GM21360 (cell line): ENCODE data around the gene SRP68.

ENCODE experiments used
- ATAC-seq: cut with Tn5 transposase; IDR thresholded peaks from one replicate; pipeline ENCODE4 v1.9.1; 2021; ENCODE audit warnings: mild to moderate bottlenecking, moderate library complexity; ENCODE audit not compliant: unreplicated experiment

The SRP68 gene

DNA sequence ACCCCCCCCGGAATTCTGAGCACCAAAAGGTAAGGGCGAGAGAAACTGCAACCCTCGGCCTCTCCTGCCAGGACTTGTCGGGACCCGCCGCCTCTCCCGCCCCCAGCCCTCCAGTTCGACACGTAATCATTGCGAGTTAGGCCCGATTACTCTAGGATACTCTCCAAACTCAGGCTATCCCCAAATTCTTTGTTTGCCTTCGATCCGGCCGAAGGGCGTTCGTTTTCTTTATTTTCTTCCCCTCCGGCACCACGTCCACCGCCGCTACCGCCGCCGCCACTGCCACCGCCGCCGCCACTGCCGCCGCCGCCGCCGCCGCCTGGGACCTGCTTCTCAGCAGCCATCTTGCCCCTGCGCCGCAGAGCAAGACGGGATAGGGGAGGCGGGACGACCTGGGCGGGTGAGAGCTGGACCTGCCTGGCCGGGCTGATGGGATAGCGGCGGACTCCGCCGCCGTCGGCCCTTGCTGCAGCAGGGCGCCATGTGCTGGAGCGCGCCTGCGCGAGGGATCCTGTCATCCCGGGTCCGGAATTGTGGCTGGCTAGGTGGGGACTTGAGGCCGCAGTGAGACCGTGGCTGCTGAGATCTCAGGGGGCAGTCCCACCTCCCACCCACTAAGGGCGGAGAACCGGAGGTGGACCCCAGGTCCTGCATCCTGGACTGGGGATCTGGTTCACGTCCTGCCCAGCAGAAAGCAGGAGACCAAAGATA lies at the start of gene SRP68:
TSS of gene SRP68 (minus strand) at position 370 of the 711 bp plus-strand sequence. CDS start at position 344, 26 bp downstream.
- peak; percentile 67 for ATAC-seq

DNA sequence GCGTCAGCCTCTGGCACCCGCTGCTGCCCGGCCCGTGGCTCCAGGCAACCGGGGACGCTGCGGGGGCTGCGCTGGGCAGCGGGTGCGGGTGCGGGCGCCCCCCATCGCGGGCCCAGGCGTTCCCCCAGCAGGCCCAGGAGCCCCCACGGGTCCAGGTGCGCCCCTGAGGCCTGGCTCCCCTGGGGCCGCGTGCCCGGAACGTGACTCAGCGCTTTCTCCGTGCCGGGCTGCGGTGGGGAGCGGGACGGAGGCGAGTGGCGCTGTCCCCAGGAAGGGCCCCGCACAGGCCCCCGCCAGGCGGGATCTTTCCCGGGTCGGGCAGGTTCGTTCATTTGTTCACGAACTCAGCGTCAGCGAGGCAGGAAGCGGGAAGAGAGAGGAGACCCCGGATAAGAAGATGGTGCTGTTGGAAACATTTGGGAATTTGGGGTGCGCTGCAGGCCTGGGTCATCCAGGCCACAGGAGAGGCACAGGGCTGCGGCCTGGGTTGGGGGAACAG lies 49.7 kb upstream of the SRP68 start:
- ATAC-seq, result no peak

DNA sequence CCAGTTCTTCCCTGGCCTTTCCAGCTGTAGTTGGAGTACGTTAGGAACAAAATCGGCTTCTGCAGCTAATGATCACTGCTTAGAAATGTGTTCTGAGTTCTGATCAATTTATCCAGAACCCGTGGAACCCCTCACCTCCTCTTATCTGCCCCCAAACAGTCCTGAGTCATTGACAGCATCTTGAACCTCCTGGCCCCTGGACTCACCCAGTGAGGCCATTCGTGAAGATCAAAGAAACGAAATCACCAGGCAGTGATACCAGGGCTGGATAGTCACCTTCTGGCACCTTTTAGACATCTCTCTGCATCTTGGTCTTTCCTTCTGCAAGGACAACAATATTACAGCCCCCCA lies 48.3 kb upstream of the SRP68 start:
- no peak for ATAC-seq

DNA sequence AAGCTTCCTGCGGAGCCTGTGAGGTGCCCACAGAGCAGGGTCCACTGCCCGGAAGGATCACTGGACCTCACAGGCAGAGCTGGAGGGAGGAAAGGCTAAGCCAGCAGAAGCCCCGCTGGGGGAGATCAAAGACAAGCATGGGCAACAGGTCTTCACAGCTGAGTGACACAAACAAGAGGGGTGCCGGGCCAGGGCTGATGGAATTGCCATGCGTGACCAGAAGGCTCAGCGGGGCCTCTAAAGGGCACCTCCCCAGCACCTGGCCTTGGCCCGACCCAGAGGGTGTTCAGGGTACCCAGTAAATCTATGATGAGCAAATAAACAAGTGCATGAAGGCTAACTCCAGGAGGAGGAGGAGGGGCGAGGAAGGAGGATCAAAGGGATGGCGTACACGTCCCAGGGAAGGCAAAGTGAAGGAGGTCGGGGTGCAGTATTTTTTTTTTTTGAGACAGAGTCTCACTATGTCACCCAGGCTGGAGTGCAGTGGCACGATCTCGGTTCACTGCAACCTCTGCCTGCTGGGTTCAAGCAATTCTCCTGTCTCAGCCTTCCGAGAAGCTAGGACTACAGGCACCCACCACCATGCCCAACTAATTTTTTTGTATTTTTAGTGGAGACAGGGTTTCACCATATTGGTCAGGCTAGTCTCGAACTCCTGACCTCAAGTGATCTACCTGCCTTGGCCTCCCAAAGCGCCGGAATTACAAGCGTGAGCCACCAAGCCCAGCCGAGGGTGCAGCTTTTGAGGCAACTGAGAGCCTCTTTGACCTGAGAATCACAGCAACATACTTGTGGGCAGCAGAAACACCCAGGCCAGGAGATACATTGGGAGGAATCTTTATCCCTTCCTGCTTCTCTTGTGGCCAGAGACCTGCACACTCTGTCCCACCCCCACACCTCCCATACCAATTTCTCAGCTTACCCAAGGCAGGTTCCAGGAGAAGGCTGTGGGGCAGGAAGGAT lies 47.4 kb upstream of the SRP68 start:
- ATAC-seq, result no peak

DNA sequence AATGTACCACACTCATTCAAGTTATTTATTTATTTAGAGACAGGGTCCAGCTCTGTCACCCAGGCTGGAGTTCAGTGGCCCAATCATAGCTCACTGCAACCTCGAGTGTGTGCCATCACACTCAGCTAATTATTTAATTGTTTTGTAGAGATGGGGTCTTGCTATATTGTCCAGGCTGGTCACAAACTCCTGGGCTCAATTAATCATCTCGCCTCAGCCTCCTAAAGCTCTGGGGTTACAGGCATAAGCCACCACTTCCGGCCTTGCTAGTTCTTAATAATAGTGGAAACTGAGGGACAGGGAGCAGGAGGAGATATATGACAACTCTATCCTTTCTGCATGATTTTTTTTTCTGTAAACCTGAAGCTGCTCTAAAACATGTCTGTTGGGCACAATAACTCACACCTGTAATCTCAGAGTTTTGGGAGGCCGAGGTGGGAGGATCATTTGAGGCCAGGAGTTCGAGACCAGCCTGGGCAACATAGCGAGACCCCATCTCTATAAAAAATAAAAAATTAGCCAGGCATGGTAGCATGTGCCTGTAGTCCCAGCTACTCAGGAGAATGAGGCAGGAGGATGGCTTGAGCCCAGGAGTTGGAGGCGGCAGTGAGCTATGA lies 42.9 kb upstream of the SRP68 start:
- ATAC-seq, result no peak

DNA sequence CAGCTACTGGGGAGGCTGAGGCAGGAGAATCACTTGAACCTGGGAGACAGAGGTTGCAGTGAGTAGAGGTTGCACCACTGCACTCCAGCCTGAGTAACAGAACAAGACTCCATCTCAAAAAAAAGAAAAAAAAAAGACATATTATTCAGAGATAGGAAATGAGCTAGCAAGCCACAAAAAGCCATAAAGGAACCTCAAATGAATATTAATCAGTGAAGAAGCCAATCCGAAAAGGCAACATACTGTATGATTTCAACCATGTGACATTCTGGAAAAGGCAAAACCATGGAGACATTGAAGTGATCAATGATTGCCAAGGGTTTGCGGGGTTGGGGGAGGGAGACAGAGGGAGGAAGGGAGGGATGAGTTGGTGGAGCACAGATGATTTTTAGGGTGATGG lies 39.6 kb upstream of the SRP68 start:
- ATAC-seq, result no peak

DNA sequence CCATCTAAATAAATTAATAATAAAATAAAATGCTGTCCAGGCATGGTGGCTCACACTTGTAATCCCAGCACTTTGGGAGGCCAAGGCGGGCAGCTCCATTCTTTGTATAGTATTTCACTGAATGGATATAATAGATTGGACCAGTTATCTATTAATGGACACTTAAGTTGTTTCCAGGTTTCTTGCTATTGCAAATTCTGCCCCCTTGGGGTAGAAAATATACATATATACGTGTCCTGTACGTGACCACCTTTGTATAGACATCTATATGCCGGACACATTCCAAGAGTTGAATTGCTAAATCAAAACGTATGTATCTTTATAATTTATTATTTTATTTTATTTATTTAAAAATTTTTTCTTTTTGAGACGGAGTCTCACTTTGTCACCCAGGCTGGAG lies 35.2 kb upstream of the SRP68 start:
- ATAC-seq, result no peak

DNA sequence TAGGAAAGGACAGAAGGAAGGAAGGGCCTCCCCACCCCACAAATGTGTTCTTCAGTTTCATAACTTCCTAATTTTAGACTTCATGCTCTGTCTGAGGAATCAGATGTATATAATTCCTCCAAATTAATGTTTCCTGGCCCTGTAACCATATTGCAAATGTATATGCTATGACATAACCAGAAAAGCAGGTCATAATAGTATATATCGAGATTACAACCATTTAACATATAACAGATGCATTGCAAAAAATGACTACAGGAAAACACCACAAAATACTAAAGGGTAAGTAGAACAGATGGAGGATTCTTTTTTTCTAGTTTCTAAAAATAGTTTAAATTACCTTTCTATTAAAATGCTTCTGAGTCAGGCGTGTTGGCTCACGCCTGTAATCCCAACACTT lies 34.4 kb upstream of the SRP68 start:
- no peak for ATAC-seq

DNA sequence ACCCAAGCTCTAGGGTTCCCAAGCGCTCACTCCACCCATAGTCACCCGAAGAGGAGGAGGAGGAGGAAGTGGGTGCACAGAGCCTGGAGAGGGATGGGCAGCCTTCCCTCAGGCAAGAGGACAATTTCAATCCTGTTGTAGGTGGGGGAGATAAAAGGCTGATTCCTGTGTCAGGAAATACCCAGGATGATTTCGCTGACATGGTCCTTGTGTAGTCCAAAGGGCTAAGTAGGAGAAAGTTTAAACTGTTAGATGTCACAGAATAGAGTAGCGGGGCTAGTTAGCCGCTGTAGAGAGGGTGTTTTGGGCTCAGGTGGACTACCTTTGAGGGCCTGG lies 32.5 kb upstream of the SRP68 start:
- no peak for ATAC-seq

DNA sequence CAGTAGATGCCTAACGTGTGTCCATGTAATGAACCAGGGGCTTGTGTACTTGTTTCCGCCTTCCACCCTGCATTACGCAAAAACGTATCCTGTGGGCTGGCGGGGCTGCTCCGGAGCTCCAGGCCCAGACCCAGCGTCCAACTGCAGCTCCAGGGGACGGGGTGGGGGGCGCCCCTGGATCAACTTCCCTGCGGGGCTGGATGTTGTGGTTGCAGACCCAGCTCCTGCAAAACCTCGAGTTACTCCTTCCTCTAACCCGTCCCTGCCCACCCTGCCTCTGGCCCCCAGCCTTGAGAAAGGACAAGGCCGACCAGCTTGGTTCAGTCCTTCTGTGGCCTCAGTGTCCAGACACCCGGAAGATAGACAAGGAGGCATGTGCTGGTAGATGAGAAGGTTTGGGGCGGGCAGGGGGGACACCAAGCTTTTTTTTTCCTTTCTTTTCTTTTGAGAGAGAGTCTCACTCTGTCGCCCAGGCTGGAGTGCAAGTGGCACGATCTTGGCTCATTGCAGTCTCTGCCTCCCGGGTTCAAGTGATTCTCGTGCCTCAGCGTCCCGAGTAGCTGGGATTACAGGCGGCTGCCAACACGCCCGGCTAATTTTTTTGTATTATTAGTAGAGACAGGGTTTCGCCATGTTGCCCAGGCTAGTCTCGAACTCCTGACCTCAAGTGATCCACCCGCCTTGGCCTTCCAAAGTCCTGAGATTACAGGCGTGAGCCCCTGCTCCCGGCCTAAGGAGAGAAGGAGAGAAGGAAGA lies 32.0 kb upstream of the SRP68 start:
- no peak for ATAC-seq

DNA sequence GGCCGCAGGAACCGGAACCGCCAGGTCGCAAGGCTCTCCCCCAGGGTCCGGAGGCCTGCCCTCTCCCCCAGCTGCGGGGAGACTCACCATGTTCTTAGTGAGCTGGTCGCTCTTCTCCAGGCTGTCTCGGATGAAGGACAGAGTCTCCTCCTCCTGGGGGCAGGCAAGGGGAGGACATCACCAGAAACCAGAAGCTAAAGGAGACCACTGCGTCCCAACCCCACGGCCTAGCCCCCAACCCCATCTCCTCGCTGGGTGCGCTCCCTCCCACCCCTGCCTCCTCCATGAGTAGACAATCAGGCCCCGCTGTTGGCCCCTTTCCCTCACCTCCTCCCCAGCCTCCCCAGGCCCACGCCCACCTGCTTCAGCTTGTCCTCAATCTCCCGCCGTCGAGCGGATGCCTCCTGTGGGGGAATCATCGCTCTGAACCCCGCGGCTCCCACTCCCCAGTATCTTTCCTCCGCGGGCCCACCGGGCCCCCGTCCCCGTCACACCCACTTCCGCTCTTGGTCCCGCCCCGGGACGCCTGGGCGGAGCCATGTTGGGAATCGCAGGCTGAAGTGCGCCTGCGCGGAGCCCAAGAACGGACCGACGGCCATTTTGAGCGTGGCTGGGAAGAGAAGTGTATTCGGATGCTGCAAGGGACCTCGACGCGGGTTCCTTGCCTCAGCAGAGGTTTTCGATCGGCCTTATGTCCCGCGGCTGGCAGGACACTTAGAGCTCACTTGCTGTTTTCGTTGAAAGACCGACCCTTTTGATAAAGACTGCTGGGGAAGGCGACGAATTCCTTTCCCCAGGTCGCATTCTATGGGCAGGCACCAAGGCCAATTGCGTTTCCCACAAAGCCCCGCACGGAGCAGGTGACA lies 31.2 kb upstream of the SRP68 start, which contains the start of gene EXOC7:
TSS of gene EXOC7 (minus strand) at position 514 of the 866 bp plus-strand sequence. CDS start at position 419, 95 bp downstream.
- peak; percentile 79 for ATAC-seq

DNA sequence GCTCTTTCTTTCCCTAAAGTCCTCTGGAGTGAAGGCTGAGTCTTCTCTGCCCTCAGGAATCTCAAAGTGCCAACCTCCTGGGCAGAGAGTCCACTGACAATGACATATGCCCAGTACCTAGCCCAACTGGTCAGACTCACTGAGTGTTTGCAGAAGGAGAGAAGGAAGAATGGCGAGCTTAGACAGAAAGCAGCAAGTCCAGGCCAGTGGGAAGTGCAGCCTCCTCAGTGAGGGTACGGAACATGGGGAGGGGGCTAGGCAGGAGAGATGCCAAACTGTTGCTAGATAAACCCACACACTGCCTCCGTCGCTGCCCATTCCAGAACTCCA lies 30.6 kb upstream of the SRP68 start:
- ATAC-seq, result no peak

DNA sequence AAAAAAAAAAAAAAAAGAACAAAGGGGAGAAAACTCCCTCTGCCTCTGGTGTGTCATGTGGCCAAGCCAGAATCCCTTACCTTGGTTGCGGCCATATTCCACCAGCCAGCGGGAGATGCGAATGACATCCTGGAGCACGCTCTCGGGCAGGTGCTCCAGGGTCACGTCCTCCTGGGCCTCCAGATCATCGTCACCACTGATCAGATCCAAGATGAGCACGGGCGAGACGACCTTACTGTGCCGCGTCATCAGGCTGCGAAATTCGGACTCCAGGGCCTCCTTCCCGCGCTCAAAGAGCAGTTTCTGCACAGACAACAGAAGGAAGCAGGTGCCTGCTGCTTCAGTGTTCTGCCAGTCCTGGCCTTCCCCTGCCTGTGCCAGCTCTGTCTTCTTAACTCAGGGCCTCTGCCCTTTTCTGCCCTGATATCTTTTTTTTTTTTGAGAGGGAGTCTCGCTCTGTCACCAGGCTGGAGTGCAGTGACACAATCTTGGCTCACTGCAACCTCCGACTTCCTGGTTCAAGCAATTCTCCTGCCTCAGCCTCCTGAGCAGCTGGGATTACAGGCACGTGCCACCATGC lies 25.5 kb upstream of the SRP68 start:
- no peak for ATAC-seq

DNA sequence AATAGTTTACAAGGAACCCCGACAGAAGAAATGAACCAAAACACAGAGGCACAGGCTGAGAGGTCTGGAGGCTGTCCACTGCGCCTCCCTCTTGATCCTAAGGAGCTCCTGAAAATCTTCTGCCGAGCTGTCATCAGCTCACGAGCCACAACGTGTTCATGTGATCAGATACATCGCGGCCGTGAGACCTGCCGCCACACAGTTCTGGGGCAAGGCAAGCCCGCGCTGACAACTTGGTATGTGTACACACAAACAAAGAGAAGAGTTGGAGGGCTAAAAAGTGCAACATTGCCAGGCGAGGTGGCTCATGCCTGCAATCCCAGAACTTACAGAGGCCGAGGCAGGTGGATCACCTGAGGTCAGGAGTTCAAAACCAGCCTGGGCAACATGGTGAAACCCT lies 23.6 kb upstream of the SRP68 start:
- no peak for ATAC-seq

DNA sequence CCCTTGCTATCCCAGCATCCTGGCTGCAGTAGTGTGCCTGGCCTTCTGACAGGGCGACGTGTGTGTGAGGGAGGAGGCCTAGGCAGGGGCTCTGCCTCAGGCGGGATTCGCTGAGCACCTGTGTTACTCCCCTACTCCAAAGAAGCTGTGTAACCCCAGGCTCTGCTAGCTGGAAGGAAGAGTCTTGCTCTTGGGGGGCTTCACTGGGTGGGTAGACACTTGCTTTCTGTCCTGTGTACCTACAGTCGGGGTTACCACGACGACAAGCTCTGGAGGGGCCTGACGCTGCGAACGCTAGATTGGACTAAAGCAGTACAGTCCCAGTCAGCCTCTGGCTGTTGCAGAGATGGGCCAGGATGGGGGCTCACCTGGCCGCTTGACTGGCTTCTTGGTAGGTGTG lies 21.7 kb upstream of the SRP68 start:
- ATAC-seq, result no peak

DNA sequence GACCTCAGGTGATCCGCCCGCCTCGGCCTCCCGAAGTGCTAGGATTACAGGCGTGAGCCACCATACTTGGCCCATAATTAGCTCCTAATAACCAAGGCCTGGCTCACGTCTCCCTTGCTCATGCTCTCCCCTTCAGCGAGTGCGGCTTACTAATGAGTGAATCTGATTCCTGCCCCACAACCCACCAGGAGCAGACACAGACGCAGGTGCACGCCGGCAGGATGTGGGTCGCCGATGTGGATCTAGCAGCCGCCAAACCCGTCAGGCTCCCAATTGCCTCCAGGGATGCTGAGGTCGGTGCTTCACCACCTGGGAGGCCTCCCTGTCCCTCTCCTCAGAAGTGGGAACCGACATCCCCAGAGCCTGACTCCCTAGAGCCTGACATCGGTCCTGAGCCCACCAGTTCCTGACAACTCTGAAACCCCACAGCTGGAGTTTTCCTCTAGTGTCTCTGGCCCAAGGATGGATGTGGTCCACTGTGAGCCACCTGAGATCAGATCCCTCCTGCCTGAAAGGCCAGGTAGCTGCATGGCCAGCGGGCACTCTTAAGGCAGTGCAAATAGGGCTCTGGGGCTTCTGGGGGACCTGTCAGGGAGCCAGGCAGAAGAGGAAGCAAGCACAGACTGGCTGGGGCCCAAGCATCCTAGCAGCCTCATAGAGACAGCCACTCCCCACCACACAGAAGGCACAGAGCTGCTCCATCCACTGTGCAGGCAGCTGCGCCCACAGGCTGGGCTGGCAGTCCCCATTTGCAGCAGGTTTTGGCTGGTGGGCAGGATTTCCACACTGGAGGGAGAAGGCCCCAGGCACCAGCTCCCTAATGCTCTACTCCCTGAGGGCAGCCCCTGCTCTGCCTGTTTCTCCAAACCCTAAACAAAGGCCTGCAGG lies 20.5 kb upstream of the SRP68 start:
- ATAC-seq, result no peak

DNA sequence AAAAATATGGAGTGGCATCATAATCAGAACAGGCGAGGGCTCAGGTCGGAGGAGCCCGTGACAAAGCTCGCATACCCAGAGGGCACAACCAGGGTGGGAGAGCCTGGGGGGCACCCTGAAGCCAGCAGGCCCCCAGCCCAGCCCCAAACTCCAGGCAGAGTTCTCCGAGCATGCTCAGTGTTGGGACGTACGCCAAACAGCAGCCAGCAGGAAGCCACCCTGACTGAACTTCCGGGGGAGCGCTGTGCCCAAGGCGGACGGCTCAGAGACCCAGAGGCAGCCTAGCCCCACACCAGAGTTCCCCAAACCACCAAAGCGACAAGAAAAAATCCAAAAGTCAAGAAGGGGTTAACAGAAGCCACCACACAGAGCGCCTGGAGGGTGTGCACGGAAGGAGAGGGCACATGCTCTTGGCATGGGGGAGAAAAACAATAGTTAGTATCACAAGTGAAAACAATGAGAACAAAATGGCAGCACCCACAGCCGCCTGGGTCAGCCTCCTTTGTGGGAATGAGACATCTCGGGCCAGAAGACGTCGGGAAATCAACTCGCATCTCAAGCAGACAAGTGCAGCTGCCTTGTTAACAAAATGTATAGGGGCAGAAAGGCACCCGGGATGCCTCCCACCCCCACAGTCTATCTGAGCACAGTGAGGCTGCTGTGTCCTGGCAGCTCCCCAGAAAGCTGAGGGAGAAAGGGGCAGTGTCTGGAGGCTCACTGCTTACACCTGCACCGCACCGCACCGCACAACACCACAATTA lies 19.4 kb upstream of the SRP68 start:
- ATAC-seq, result no peak
